GM19324 (cell line): ENCODE measurements around the gene ATP5MC3.

Experiments used
- ATAC-seq: cut with Tn5 transposase; IDR thresholded peaks from one replicate; pipeline ENCODE4 v1.9.1; 2021; ENCODE audit warnings: mild to moderate bottlenecking, moderate library complexity; ENCODE audit not compliant: unreplicated experiment, low FRiP score

ATP5MC3 gene

DNA sequence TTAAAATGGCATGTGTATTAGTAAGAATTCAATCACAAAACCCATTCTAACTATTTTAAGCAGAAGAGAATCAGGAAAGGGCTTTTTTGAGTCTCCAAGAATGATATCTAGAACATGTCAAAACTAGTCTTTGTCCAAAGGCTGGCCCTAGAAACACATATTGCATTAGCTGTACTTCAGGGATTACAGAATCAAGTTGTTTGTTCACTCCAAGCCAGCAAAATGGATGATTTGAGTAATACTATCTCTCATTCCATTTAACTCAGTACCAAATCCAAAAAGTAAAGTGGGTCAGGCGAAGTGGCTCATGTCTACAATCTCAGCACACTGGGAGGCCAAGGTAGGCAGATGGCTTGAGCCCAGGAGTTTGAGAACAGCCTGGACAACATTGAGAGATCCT, 54.8 kb downstream of the ATP5MC3 start:
- ATAC-seq: no peak
